Measurements from ENCODE around the gene CD33. TPM values are rescaled to one million over a fixed set of nuclear protein-coding genes. Genes with fewer than 3 reads are reported as not detected.
A peak's percentile ranks its signal among the peaks of the same experiment; 100 is the strongest.

CD33 gene
- total RNA-seq, 2 experiments from 2014 or later = 0.54 TPM; not detected in 1

- Mint-ChIP-seq H3K9me3 (no peaks in the 10 kb centered on the region), H3K36me3 (ENCODE audit: low read depth) (no peaks in the 10 kb centered on the region), H3K27ac (no peak overlapping the region), H3K4me3 (no peak overlapping the region), H3K27me3 (peaks cover 10% of the 10 kb centered on the region), H3K4me1 (ENCODE audit: low read depth) (no peaks in the 10 kb centered on the region)
- TF ChIP-seq CTCF (IDR thresholded peaks at IDR 0.05) = no peak
- ChIA-PET CTCF (interaction anchor here (0.9 kb wide), 1 partner anchor 107 kb away, joined by 3 read pairs; no protein-coding TSS in a partner anchor), POLR2A (no interaction called here)
- ATAC-seq = no peak
- intact Hi-C loops (cut with micrococcal nuclease) = no loop called here
- no peak for DNase-seq
Measured at GRCh38 chr19:51263808-51264207, 38.9 kb downstream of the CD33 start.

- peaks cover 9% of the 10 kb centered on the region for H3K27me3 Mint-ChIP-seq
- CTCF ChIA-PET = interaction anchor here (0.7 to 1.2 kb wide), 4 partner anchors 12 to 202 kb away, joined by 3 to 6 read pairs (median 3); no protein-coding TSS in a partner anchor
- no peak overlapping the region for H3K4me3 Mint-ChIP-seq
- DNase-seq = no peak
- H3K36me3 Mint-ChIP-seq (ENCODE audit: low read depth) = no peaks in the 10 kb centered on the region
- intact Hi-C loops (cut with micrococcal nuclease) = no loop called here
- H3K4me1 Mint-ChIP-seq (ENCODE audit: low read depth) = peaks cover 3% of the 10 kb centered on the region
- POLR2A ChIA-PET = no interaction called here
- TF ChIP-seq CTCF (IDR thresholded peaks at IDR 0.05) = no peak
- no peak for ATAC-seq
- no peaks in the 10 kb centered on the region for H3K9me3 Mint-ChIP-seq
- H3K27ac Mint-ChIP-seq = no peak overlapping the region
Measured at GRCh38 chr19:51271067-51271466, 46.2 kb downstream of the CD33 start.

- Mint-ChIP-seq H3K9me3 (no peaks in the 10 kb centered on the region), H3K27ac (no peak overlapping the region), H3K4me3 (no peak overlapping the region)
Measured at GRCh38 chr19:51272183-51272810, 47.4 kb downstream of the CD33 start.

GRCh38 chr19:51274049-51274770 is 49.3 kb downstream of the CD33 start:
- ATAC-seq = no peak
- Mint-ChIP-seq H3K9me3 (no peaks in the 10 kb centered on the region), H3K4me3 (no peak overlapping the region), H3K36me3 (ENCODE audit: low read depth) (no peaks in the 10 kb centered on the region), H3K27me3 (peaks cover 18% of the 10 kb centered on the region), H3K4me1 (ENCODE audit: low read depth) (peaks cover 3% of the 10 kb centered on the region), H3K27ac (no peak overlapping the region)
- no peak for TF ChIP-seq CTCF (IDR thresholded peaks at IDR 0.05)
- intact Hi-C loops (cut with micrococcal nuclease) = no loop called here
- ChIA-PET POLR2A (no interaction called here), CTCF (no interaction called here)
- DNase-seq = no peak

More at GRCh38 chr19:51272183-51272810, 47.4 kb downstream of the CD33 start:
- H3K36me3 Mint-ChIP-seq (ENCODE audit: low read depth) = no peaks in the 10 kb centered on the region
- peak; percentile 47 for ATAC-seq
- intact Hi-C loops (cut with micrococcal nuclease) = no loop called here
- POLR2A ChIA-PET = no interaction called here
- H3K4me1 Mint-ChIP-seq (ENCODE audit: low read depth) = peaks cover 3% of the 10 kb centered on the region
- CTCF ChIA-PET = interaction anchor here (1.1 to 1.2 kb wide), 2 partner anchors 13 to 168 kb away, joined by 3 read pairs; no protein-coding TSS in a partner anchor
- peak; percentile 12 for DNase-seq
- peaks cover 12% of the 10 kb centered on the region for H3K27me3 Mint-ChIP-seq
- TF ChIP-seq CTCF (IDR thresholded peaks at IDR 0.05) = no peak

GRCh38 chr19:51277112-51277511 is 52.2 kb downstream of the CD33 start:
- POLR2A ChIA-PET = interaction anchor here (0.6 kb wide), 1 partner anchor 18 kb away, joined by 3 read pairs; no protein-coding TSS in a partner anchor
- TF ChIP-seq CTCF (IDR thresholded peaks at IDR 0.05) = no peak
- H3K27ac Mint-ChIP-seq = no peak overlapping the region
- no peak overlapping the region for H3K4me3 Mint-ChIP-seq
- peaks cover 15% of the 10 kb centered on the region for H3K27me3 Mint-ChIP-seq
- intact Hi-C loops (cut with micrococcal nuclease) = no loop called here
- CTCF ChIA-PET = no interaction called here
- H3K36me3 Mint-ChIP-seq (ENCODE audit: low read depth) = no peaks in the 10 kb centered on the region
- no peak for ATAC-seq
- H3K9me3 Mint-ChIP-seq = peaks cover 5% of the 10 kb centered on the region
- DNase-seq = no peak
- peaks cover 3% of the 10 kb centered on the region for H3K4me1 Mint-ChIP-seq (ENCODE audit: low read depth)
